ENCODE results near the gene TMCO4.

GRCh38 chr1:19685994-19686393, 113.7 kb downstream of the TMCO4 start:
- TF ChIP-seq CTCF (IDR thresholded peaks at IDR 0.05; ENCODE audit: low read length) (no peak), EZH2 (IDR thresholded peaks at IDR 0.05; ENCODE audit: borderline replicate concordance, low read length) (no peak)
